Suppressor macrophage treated with lipopolysaccharide for 4 hours (primary cell): ENCODE measurements around the gene MRPS18A.
"Not testable (repeated sequence)": the region's sequence is repeated elsewhere in the genome, so short reads cannot be mapped to it uniquely, and the experiment has no call there.

Experiments used
- DNase-seq: peaks from one replicate; pipeline ENCODE4 v3.0.0-alpha.2; 2020

The MRPS18A gene

DNA sequence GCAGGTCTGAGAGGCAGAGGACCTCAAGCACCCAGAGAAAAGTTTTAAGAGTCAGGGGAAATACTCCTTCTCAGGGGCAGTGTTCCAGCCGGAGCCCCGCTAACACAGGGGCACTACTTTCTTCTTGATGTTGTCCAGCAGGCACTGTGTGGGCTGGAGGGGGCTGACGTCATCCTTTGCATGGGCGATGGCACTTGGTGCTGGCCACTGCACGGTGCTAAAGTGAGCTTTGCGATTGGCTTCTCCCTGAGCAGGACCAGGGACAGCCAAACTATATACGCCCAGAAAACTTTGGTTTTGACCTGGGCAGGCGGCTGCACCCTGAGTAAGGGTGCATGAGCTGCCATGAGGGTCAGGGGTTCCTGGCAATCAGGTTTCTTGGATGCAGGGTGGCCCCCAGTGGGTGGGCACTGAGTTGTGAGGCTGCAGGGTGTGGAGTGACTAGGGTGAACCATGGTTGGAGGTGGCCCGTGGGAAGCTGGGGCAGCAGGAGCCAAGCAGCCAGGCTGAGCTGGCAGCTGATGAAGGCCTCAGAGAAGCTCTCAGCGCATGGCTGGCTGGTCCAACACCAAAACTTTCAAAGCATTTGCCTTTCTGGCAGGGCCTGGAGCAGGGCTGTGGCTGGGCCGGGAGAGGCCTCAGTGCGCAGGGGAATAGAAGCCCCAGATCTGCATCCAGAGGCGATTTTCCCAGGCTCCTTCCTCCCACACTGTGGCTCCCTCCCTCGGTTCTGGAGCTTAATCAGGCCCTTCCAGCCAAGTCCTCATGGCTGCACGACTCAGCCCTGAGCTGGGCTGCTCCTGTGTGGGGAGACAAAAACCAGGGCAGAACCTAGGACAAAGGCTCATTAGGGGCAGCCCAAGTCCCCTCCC is 18.3 kb downstream of the MRPS18A start:
- DNase-seq: peak; percentile 20

DNA sequence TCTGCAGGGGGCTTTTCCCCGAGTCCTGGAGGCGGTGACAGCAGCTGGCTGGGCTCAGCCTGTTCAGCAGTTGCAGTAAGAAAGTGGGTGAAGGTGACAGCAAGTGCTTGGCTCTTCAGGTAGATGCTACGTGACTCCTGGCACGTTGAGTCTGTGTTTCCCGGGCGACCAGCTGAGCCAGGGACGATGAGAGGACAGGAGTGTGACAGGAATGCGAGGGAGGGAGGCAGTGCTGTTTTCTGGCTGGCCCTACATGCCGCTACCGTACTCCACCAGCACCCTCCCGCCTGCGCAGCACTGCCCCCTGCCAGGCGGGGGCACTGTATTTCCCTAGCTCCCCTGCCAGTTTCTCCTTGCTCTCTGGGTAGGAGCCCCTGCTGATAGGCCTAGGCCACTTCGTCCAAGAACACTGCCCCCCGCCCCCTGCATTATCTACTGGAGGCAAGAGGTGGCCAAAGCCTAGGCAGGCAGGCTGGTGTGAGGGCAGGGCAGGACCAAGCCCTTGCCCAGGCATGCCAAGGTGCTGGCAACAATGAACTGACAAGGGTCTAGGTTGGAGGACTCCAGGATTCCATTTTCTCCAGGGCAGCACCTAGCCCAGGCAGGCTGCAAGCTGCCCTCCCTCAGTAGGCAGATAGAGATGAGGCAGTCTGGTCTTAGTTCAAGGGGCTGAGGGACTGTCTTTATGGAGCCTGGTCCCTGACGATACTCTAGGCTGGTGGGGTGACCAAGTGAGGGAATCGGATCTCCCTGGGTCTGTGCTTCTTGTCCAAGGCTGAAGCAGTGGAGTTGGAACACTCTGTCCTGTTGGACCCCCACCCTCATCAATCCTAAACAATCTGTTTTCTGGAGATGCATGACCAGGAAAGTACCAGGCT is 19.2 kb downstream of the MRPS18A start:
- DNase-seq: peak; percentile 67

DNA sequence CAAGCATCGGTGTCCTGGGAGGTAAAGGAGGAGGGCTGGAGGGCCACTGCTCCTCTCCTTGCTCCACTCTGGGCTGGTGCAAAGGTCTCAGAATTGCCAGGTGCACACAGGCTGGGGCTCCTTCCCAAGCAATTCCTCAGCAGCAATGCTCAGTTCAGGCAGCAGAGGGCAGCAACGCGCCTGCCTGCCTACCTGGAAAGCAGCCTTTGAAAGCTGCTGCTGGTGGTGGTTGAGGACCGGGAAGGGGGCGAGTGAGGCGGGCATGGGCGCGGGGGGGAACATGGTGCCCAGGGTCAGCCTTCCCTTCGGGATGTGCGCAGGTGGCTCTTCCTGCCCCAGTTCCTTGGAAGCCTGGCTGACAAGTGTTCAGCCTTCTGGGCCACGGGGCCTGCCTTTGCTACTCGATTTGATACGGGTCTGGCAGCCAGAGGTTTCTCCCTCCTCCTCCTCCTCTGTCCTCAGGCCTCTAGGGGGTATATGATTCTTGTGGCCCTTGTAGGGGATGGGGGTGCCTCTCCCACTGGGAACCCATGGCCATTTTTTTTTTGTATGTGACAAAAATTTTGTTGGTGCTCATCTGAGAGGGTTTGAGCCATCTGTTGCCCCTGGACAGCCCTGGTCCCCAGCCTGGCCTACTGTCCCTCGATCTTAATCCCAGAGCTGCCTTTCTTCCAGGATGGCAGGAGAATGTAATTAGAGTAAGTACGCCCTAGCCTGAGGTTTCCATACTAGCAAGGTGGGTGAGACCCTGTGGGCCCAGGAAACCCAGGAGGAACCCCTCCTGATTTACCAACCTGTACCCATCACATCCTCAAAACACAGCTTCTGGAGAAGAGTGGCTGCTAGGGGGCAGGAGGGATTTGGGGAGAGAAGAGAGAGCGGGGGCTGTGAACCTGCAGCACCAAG is 20.1 kb downstream of the MRPS18A start:
- peak; percentile 80 for DNase-seq

DNA sequence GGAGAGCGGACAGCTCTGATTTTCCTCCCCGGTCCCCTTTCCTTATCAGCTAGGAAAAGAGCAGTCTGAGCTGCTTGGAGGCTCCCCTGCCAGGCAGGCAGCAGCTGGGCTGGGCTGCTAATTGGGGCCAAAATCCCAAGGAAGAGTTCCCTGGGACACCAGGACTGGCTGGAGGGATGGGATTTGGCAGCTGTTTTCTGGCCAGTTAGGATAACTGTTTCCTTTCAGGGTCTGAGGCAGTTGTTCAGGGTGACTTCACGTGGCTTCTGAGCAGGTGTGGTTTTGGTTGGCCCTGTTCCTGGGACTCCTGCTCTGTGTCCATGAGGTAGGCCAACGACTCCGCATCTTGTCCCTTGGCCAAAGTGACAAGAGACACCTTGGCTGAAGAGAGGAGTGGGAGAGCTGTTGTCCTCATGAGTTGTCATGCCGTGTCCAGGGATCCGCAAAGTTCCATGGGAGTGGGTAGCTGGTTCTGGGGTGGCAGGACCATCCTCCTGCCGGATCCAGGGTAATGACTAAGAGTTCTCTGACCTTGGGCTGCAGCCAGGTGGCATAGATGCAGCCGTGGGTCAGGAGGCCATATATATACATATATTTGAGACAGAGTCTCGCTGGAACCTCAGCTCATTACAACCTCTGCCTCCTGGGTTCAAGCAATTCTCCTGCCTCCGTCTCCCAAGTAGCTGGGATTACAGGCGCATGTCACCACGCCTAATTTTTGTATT is 21.2 kb downstream of the MRPS18A start:
- no peak for DNase-seq

DNA sequence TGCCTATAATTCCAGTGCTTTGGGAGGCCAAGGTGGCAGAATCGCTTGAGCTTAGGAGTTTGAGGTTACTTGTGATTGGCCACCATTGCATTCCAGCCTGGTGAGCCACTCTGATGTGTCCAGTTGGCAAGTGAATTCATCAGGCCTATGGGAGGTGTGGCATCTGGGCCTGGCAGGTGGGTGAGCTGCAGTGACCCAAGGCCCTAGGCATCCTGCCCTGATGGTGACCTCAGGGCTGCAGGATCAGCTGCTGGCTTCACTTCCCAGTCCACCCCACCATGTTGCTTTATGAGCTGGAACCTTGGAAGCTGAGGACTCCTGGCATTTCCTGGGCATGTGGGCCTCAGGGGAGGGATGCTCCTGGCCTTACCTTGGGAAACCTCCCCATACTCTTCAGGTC is 22.2 kb downstream of the MRPS18A start:
- DNase-seq: no peak

DNA sequence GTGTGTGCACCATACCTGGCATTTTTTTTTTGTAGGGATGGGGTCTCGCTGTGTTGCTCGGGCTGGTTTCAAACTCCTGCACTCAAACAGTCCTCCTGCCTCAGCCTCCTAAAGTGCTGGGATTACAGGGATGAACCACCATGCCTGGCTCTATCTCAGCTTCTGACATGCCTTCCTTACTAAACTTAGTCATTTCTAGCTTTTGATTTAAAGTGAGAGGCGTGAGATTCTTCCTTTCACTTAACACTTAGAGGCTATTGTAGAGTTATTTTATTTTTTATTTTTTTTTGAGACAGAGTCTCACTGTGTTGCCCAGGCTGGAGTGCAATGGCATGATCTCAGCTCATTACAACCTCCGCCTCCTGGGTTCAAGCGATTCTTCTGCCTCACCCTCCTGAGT is 24.6 kb downstream of the MRPS18A start:
- not testable (repeated sequence) for DNase-seq

DNA sequence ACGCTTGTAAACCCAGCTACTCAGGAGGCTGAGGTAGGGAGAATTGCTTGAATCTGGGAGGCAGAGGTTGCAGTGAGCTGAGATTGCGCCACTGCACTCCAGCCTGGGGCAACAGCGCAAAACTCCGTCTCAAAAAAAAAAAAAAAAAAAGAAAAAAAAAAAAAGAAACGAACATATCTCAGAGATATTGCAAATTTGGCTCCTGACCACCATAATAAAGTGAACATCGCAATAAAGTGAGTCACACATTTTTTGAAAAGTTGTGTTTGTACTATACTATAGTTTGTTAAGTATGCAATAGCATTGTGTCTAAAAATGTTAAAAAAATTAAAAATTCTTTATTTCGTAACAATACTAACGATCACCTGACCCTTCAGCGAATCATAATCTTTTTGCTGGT is 29.4 kb downstream of the MRPS18A start:
- no peak for DNase-seq

DNA sequence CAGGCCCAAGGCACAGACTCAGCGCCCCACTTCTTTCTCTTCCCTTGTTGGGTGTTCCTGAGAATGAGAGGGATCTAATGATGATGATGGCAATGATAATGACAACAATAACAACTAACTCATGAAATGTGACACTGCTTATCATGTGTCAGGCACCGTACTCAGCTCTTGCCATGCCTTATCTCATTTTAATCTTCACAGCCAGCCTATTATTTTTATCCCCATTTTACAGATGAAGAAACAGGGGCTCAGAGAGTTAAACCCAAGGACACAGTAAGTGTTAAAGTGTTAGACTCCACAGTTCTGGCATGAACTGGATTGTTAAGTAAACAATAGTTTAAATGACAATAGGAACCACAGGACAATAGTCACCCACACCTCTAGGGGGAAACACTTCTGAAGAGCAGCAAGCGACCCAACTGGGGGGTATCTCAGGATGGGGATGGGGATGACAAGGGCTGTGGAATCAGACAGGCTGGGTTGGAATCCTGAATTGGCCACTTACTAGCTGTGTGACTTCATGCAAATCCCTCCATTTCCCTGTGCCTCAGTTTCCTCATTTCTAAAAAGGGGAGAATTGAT is 30.3 kb downstream of the MRPS18A start:
- no peak for DNase-seq

DNA sequence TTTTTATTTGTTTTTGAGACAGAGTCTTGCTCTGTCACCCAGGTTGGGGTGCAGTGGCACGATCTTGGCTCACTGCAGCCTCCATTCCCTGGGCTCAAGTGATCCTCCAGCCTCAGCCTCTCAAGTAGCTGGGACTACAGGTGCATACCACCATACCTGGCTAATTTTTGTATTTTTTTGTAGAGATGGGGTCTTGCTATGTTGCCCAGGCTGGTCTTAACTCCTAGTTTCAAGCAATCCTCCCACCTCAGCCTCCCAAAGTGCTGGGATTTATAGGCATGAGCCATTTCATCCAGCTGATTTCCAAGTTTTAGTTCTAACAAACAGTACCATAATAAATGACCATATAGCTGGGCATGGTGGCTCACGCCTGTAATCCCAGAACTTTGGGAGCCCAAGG is 34.8 kb downstream of the MRPS18A start:
- DNase-seq: not testable (repeated sequence)

DNA sequence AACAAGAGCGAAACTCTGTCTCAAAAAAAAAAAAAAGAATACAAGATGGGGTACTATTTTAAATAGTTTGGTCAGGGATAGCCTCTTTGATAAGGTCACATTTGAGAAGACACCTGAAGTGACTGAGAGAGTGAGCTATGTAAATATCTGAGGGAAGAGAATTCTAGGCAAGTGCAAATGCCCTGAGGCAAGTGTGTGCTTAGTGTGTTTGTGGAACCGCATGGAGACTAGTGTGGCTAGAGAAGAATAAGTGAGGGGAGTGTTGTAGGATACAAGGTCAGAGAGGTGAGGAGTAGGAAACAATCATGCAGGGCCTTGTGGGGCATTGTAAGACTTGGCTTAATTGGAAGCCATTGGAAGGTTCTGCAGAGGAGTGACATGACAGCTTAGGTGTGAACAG is 39.3 kb downstream of the MRPS18A start:
- DNase-seq: no peak

DNA sequence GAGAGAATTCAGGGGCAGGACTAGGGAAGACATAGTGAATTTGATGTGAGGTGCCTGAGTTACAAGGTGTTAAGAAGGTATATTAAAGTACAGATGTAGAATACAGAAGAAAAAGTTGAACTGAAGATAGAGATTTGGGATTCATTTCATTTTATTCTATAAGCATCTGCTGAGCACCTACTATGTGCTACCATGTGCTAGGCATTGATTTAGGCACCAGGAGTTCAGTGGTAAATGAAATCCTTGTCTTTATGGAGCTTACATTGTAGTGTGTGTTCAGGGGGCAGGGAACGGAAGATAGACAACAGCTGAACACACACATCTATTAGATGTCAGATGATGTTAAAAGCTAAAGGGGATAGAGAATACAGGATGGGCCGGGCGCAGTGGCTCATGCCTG is 40.0 kb downstream of the MRPS18A start:
- DNase-seq: no peak

DNA sequence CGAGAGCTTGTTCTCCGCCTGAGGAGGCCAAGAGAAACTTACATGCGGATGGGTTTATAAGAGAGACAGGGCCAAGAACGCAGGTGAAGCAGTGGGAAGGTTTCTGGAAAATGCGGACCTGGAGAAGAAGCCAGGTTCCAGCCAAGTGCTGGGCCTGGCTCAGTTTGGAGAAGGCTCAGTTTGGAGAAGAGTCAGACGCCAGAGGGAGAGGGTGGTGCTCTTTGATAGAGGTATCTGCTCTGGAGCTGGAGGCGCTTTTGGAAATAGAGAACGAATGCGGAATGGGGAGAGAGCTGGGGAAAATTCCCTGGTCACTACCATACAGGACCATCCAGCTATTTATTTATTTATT is 42.0 kb downstream of the MRPS18A start:
- no peak for DNase-seq

DNA sequence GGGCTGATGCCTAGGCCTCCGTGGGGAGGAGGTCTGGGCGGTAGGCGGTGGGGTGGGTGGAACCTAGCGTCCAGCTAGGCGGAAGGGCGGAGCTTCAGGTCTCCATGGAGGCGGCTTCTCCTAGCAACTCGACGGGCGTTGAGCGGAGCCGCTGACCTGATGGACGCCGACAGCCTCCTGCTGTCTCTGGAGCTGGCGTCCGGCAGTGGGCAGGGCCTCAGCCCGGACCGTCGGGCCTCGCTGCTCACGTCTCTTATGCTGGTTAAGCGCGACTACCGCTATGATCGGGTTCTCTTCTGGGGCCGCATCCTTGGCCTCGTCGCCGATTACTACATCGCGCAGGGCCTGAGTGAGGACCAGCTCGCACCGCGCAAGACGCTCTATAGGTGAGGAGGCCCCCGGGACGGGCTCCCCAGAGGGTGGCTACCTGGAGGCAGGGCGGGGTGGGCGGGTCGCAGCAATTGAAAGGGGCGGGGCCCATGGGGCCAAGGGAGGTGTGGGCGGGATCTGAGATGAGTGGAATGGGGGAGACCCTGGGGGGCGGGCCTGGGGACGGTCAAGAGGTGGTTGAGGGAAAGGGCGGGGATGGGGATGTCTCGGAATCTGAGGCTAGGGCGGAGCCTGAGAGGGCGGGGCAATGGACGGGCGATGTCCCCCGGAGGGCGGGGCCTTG is 42.5 kb downstream of the MRPS18A start, which contains the start of gene RSPH9:
Gene RSPH9 (plus strand): TSS at position 97 of the 673 bp plus-strand sequence. CDS start 63 bp downstream, at position 160.
- peak; percentile 66 for DNase-seq

DNA sequence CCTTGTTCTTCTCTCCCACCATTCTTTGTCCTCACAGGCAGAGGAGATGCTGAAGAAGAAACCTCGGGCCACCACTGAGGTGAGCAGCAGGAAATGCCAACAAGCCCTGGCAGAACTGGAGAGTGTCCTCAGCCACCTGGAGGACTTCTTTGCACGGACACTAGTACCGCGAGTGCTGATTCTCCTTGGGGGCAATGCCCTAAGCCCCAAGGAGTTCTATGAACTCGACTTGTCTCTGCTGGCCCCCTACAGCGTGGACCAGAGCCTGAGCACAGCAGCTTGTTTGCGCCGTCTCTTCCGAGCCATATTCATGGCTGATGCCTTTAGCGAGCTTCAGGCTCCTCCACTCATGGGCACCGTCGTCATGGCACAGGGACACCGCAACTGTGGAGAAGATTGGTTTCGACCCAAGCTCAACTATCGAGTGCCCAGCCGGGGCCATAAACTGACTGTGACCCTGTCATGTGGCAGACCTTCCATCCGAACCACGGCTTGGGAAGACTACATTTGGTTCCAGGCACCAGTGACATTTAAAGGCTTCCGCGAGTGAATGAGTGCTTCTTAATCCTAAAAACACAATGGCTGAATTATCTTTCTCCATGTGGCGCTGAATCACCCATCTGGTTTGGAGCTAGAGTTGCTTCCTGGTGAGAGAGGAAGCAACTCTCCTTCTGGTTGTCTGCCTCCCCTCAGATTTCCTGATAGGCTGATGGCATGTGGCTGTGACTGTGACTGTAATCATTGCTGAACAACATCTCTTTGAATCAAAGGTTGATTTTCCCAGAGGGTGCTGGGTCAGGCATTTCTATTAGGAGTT is 47.4 kb downstream of the MRPS18A start:
- peak; percentile 62 for DNase-seq

DNA sequence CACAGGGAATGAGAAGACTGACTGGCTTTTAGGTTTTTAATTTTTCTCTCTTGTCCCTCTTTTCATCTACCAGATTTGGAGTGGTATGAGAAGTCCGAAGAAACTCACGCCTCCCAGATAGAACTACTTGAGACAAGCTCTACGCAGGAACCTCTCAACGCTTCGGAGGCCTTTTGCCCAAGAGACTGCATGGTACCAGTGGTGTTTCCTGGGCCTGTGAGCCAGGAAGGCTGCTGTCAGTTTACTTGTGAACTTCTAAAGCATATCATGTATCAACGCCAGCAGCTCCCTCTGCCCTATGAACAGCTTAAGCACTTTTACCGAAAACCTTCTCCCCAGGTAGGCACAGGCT is 51.3 kb downstream of the MRPS18A start:
- DNase-seq: peak; percentile 12

DNA sequence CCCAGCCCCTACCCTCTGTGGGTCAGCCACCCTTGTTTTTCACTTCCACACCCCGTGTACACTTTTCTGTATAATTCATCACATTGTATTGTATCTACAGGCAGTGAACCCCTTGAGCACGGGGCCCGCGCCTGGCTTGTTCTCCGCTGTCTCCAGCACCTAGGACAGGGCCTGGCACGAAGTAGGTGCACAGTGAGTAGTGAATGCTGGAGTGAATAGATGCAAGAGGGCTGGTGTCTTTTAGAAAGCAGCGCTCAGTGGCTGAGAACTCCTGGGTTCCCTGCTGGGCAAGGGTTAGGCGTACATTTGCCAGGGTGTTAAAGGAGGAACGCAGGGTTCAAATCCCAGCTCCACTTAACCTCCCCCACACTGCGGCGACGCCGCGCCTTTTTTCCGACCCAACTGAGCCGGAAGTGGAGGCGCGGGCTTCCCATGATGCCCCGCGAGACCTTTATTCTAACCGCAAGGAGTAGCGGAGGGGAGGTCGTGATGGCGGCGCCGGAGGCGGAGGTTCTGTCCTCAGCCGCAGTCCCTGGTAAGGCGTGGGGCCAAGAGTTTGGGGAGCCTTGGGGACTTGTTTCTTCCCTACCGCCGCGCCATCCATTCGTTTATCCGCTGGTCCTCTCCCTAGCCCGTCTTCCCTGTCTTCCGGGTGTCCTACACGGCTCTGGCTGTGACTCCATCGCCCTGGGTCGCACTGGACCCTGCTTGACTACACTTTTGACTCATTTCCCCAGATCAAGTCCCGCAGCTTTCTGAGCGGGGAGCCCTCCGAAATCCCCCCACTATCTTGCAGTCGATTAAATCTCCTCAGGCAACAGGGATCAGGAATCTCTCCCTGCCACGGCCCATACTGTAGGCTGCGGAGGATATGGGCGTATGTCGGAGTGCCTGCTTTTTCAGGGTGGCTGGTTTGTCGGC is 51.9 kb downstream of the MRPS18A start, which contains the start of gene MAD2L1BP:
Gene MAD2L1BP (plus strand): TSS at position 454 of the 921 bp plus-strand sequence. CDS start 36 bp downstream, at position 490.
- DNase-seq: peak; percentile 88

DNA sequence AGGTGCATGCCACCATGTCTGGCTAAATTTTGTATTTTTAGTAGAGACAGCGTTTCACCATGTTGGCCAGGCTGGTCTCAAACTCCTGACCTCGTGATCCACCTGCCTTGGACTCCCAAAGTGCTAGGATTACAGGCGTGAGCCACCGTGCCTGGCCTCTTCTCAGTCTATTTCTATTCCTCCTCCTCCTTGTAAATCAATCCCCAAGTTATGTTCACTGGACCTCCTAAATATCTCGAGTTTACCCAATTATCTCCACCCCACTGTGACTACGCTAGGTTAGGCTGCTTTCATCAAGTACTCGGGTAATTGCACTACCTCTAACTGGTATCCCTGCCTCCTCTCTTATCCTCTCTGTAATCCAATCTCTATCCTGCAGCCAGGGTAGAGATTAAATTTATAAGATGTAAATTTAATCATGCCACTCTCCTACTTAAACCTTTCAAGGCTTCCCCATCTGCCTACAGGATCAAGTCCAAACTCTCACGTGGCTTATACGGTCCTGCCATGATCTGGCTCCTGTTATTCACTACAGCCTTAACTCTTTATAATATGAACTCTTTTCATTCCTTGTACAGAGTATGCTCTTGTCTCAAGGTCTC is 52.8 kb downstream of the MRPS18A start:
- no peak for DNase-seq

DNA sequence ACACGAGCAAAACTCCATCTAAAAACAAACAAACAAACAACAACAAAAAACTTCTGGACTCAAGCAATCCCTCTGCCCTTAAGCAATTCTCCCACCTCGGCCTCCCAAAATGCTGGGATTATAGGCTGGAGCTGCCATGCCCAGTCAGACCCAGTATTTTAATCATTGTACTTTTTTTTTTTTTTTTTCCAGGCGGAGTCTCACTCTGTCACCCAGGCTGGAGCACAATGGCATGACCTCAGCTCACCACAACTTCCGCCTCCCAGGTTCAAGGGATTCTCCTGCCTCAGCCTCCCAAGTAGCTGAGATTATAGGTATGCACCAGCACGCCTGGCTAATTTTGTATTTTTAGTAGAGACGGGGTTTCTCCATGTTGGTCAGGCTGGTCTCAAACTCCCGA is 54.6 kb downstream of the MRPS18A start:
- not testable (repeated sequence) for DNase-seq
